Vagina (tissue), 2 donors: ENCODE measurements around the gene TGFBR2. TPM values are rescaled to one million over a fixed set of nuclear protein-coding genes. Genes with fewer than 3 reads are reported as not detected.

Experiments
- DNase-seq, 2 donors: peaks; one replicate each; pipeline ENCODE4 v3.0.0-alpha.2; 2017; ENCODE audit errors: extremely low spot score in 2 of 2
- H3K27ac ChIP-seq: fragments of 200-600 bp; sonication (generic); one replicate; pipeline ENCODE4 v1.5.1; 2019
- H3K27me3 ChIP-seq: fragments of 200-600 bp; sonication (generic); one replicate; pipeline ENCODE4 v1.5.1; 2019
- H3K36me3 ChIP-seq, 2 donors: fragments of 200-600 bp; sonication (generic); one replicate each; pipeline ENCODE4 v1.5.1; 2017 to 2019
- H3K4me1 ChIP-seq: fragments of 200-600 bp; sonication (generic); one replicate; pipeline ENCODE4 v1.5.1; 2019
- H3K4me3 ChIP-seq, 2 donors: fragments of 200-600 bp; sonication (generic); 1 replicate in 1 of 2; 2 replicates in 1 of 2; pipeline ENCODE4 v1.5.1; 2016 to 2019
- H3K9me3 ChIP-seq: fragments of 200-600 bp; sonication (generic); one replicate; pipeline ENCODE4 v1.5.1; 2019
- POLR2A ChIP-seq, 2 donors: fragments of 450-650 bp; IDR thresholded peaks; one replicate each; pipeline ENCODE4 v1.6.1; 2017; ENCODE audit warnings: antibody characterized with exemption in 2 of 2, mild to moderate bottlenecking in 2 of 2, moderate library complexity in 2 of 2
- POLR2AphosphoS5 ChIP-seq, 2 donors: sonication (generic); formaldehyde crosslinking; IDR thresholded peaks; one replicate each; pipeline ENCODE4 v1.9.0; 2017; ENCODE audit warnings: antibody characterized with exemption in 2 of 2, mild to moderate bottlenecking in 2 of 2, low read depth in 1 of 2; ENCODE audit not compliant: insufficient read depth in 1 of 2
- intact Hi-C: fragments of 100-400 bp; cut with DNase I; formaldehyde crosslinking; loops from one replicate; pipeline ENCODE4 v1.15.1; 2023
- total RNA-seq: library from RNA; depleted of rRNA; stranded (reverse); fragments of >200 nt; gene quantifications from one replicate; pipeline ENCODE4 v1.2.3, GENCODE V29; 2016
- TF ChIP-seq, protein P1 (sequence below), 3 experiments: fragments of 450-650 bp in 2 of 3; fragments of 200-600 bp in 1 of 3; sonication (generic) in 1 of 3; IDR thresholded peaks; one replicate each; pipeline ENCODE4 v1.5.1; 2017 to 2019; ENCODE audit warnings: antibody characterized with exemption in 3 of 3, mild to moderate bottlenecking in 2 of 3, moderate library complexity in 2 of 3

The TGFBR2 gene
- total RNA-seq, 1 donor from 2014 or later: 176 TPM

GRCh38 chr3:30696403-30696819, 90.0 kb downstream of the TGFBR2 start:
- Histone ChIP-seq H3K4me3 (no peak overlapping the region), H3K27me3 (no peaks in the 10 kb centered on the region), H3K27ac (no peak overlapping the region), H3K9me3 (no peaks in the 10 kb centered on the region), H3K4me1 (peaks cover 15% of the 10 kb centered on the region), H3K36me3 (peaks cover 0 to 23% of the 10 kb centered on the region in 2 donors)
- no peak for DNase-seq
- TF ChIP-seq POLR2A (IDR thresholded peaks at IDR 0.05) (no peak), POLR2AphosphoS5 (IDR thresholded peaks at IDR 0.05; ENCODE audit: insufficient read depth in 1 of 2, low read depth in 1 of 2) (no peak)
- TF ChIP-seq, protein P1, sequence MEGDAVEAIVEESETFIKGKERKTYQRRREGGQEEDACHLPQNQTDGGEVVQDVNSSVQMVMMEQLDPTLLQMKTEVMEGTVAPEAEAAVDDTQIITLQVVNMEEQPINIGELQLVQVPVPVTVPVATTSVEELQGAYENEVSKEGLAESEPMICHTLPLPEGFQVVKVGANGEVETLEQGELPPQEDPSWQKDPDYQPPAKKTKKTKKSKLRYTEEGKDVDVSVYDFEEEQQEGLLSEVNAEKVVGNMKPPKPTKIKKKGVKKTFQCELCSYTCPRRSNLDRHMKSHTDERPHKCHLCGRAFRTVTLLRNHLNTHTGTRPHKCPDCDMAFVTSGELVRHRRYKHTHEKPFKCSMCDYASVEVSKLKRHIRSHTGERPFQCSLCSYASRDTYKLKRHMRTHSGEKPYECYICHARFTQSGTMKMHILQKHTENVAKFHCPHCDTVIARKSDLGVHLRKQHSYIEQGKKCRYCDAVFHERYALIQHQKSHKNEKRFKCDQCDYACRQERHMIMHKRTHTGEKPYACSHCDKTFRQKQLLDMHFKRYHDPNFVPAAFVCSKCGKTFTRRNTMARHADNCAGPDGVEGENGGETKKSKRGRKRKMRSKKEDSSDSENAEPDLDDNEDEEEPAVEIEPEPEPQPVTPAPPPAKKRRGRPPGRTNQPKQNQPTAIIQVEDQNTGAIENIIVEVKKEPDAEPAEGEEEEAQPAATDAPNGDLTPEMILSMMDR (IDR thresholded peaks at IDR 0.05): no peak
- intact Hi-C loops: loop anchor here (10.0 kb wide), 1 partner anchor 582 kb away; no protein-coding TSS in a partner anchor

- Histone ChIP-seq H3K27ac (no peak overlapping the region), H3K36me3 (peaks cover 0 to 23% of the 10 kb centered on the region in 2 donors), H3K4me3 (no peak overlapping the region), H3K27me3 (no peaks in the 10 kb centered on the region), H3K4me1 (peaks cover 10% of the 10 kb centered on the region), H3K9me3 (no peaks in the 10 kb centered on the region)
- TF ChIP-seq, protein P1 (IDR thresholded peaks at IDR 0.05): no peak
- no peak for TF ChIP-seq POLR2A (IDR thresholded peaks at IDR 0.05)
- TF ChIP-seq POLR2AphosphoS5 (IDR thresholded peaks at IDR 0.05; ENCODE audit: insufficient read depth in 1 of 2, low read depth in 1 of 2): no peak
- intact Hi-C loops: loop anchor here (10.0 kb wide), 1 partner anchor 582 kb away; no protein-coding TSS in a partner anchor
- no peak for DNase-seq
Measured at GRCh38 chr3:30696896-30697295, 90.5 kb downstream of the TGFBR2 start.

GRCh38 chr3:30698549-30698948, 92.1 kb downstream of the TGFBR2 start:
- no peaks in the 10 kb centered on the region for H3K9me3 ChIP-seq
- H3K4me3 ChIP-seq: no peak overlapping the region
- TF ChIP-seq, protein P1 (IDR thresholded peaks at IDR 0.05): no peak
- peaks cover 0 to 14% of the 10 kb centered on the region in 2 donors for H3K36me3 ChIP-seq
- H3K4me1 ChIP-seq: no peaks in the 10 kb centered on the region
- no peak overlapping the region for H3K27ac ChIP-seq
- H3K27me3 ChIP-seq: no peaks in the 10 kb centered on the region
- DNase-seq: no peak
- intact Hi-C loops: loop anchor here (10.0 kb wide), 1 partner anchor 584 kb away; no protein-coding TSS in a partner anchor

- H3K4me1 ChIP-seq: no peaks in the 10 kb centered on the region
- H3K36me3 ChIP-seq: peaks cover 0 to 3% of the 10 kb centered on the region in 2 donors
- no peak overlapping the region for H3K4me3 ChIP-seq
- DNase-seq: no peak
- H3K9me3 ChIP-seq: no peaks in the 10 kb centered on the region
- intact Hi-C loops: loop anchor here (10.0 kb wide), 1 partner anchor 585 kb away; no protein-coding TSS in a partner anchor
- no peak for TF ChIP-seq POLR2A (IDR thresholded peaks at IDR 0.05)
- H3K27me3 ChIP-seq: no peaks in the 10 kb centered on the region
- H3K27ac ChIP-seq: no peak overlapping the region
Measured at GRCh38 chr3:30699927-30700326, 93.5 kb downstream of the TGFBR2 start.

DNA sequence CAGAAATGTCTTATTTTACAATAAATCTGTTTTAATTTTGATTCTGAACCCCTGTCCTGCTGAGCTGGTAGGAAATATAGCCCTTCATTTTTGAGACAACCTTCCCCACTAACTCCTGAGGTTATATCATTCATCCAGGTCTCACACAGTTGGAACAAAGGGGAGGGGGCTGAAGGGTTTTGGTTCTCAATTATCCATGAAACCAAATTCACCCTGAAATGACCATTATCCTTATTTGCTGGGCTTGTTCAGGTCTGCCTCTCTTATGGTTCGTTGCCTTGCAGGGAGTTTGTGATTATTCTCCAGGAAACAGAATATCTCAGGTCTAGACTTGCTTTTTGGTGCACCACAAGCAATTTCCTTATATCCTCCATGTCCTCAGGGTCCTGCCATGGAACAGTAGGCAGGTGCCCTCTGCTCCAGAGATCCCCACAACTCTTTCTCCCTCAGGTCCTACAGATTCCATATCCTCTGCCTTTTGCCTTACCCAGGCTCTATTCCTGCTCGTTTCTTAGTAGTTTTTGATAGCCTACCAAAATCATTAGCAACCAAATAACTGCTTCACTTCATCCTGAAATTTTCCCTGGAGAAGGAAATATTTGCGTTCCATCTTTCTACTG, 94.4 kb downstream of the TGFBR2 start:
- H3K27me3 ChIP-seq: no peaks in the 10 kb centered on the region
- no peaks in the 10 kb centered on the region for H3K4me1 ChIP-seq
- intact Hi-C loops: no loop called here
- H3K9me3 ChIP-seq: no peaks in the 10 kb centered on the region
- no peak overlapping the region for H3K4me3 ChIP-seq
- no peak for TF ChIP-seq POLR2AphosphoS5 (IDR thresholded peaks at IDR 0.05; ENCODE audit: insufficient read depth in 1 of 2, low read depth in 1 of 2)
- TF ChIP-seq, protein P1 (IDR thresholded peaks at IDR 0.05): no peak
- no peak for TF ChIP-seq POLR2A (IDR thresholded peaks at IDR 0.05)
- no peak for DNase-seq
- no peak overlapping the region for H3K27ac ChIP-seq
- no peaks in the 10 kb centered on the region for H3K36me3 ChIP-seq
